Measurements from ENCODE around the gene TSKS. TPM values are rescaled to one million over a fixed set of nuclear protein-coding genes. Genes with fewer than 3 reads are reported as not detected.

Gene TSKS
- total RNA-seq, 1 donor from 2014 or later, result not detected

GRCh38 chr19:49767967-49768581 is 5.0 kb upstream of the TSKS start:
- TF ChIP-seq CTCF (IDR thresholded peaks at IDR 0.05; ENCODE audit: insufficient read depth, low read depth, low read length) (no peak), EZH2 (IDR thresholded peaks at IDR 0.05; ENCODE audit: insufficient read depth, low read length) (no peak)
- Histone ChIP-seq H3K36me3 (ENCODE audit: insufficient read depth, low read length) (peaks cover 3% of the 10 kb centered on the region), H3K4me3 (ENCODE audit: insufficient read depth, low read depth, low read length) (peak overlapping the region; percentile 86), H3K4me2 (ENCODE audit: low read length) (peak overlapping the region; percentile 100), H2AFZ (ENCODE audit: low read depth, low read length) (no peak overlapping the region), H3K9ac (ENCODE audit: low read length) (peak overlapping the region; percentile 93), H3K27me3 (ENCODE audit: insufficient read depth, low read length) (no peaks in the 10 kb centered on the region), H3K79me2 (ENCODE audit: insufficient read depth, low read length) (peaks cover 55% of the 10 kb centered on the region), H3K27ac (ENCODE audit: low read depth, low read length) (peak overlapping the region; percentile 64), H3K9me3 (ENCODE audit: insufficient read depth, low read depth, low read length) (no peaks in the 10 kb centered on the region), H3K4me1 (ENCODE audit: insufficient read depth, low read length) (peaks cover 21% of the 10 kb centered on the region), H4K20me1 (ENCODE audit: insufficient read depth, low read length) (peaks cover 51% of the 10 kb centered on the region)
- Mint-ChIP-seq H3K27ac (ENCODE audit: unreplicated experiment) (peak overlapping the region; percentile 92), H3K36me3 (ENCODE audit: low read depth, unreplicated experiment) (peaks cover 4% of the 10 kb centered on the region), H3K27me3 (ENCODE audit: low read depth, unreplicated experiment) (no peaks in the 10 kb centered on the region), H3K4me1 (ENCODE audit: low read depth, unreplicated experiment) (peaks cover 21% of the 10 kb centered on the region), H3K4me3 (ENCODE audit: unreplicated experiment) (peak overlapping the region; percentile 98), H3K9me3 (ENCODE audit: unreplicated experiment) (no peaks in the 10 kb centered on the region)
- DNase-seq (ENCODE audit: low read depth) (no peak), FAIRE-seq (no peak)

DNA sequence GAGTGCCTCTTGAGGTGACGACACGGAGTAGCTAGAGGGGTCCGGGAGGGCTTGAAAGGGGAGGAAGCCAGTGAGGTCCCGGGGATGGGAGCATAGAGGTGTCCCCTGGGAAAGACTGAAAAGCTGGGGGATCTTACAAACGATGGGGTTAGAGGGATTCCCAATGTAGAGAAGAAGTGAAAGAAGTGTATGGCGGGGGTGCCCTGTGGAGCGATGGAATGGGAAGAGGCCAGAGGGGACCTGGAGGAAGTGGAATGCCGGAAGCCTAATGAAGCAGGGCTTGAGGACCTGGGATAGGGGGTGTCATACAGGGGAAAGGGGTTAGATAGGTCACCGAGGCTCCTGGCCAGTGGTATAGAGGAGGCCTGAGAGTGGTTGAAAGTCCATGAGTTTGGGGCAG is 4.3 kb upstream of the TSKS start:
- H3K4me1 Mint-ChIP-seq (ENCODE audit: low read depth, unreplicated experiment), result peaks cover 20% of the 10 kb centered on the region
- no peaks in the 10 kb centered on the region for H3K27me3 Mint-ChIP-seq (ENCODE audit: low read depth, unreplicated experiment)
- Histone ChIP-seq H3K9me3 (ENCODE audit: insufficient read depth, low read depth, low read length) (no peaks in the 10 kb centered on the region), H3K36me3 (ENCODE audit: insufficient read depth, low read length) (peaks cover 3% of the 10 kb centered on the region), H3K79me2 (ENCODE audit: insufficient read depth, low read length) (peaks cover 51% of the 10 kb centered on the region), H3K4me3 (ENCODE audit: insufficient read depth, low read depth, low read length) (peak overlapping the region; percentile 86), H3K9ac (ENCODE audit: low read length) (peak overlapping the region; percentile 93), H3K27me3 (ENCODE audit: insufficient read depth, low read length) (no peaks in the 10 kb centered on the region), H4K20me1 (ENCODE audit: insufficient read depth, low read length) (peaks cover 46% of the 10 kb centered on the region), H3K27ac (ENCODE audit: low read depth, low read length) (peak overlapping the region; percentile 64), H3K4me2 (ENCODE audit: low read length) (peak overlapping the region; percentile 100), H2AFZ (ENCODE audit: low read depth, low read length) (peak overlapping the region; percentile 89), H3K4me1 (ENCODE audit: insufficient read depth, low read length) (peaks cover 21% of the 10 kb centered on the region)
- DNase-seq (ENCODE audit: low read depth) (no peak), FAIRE-seq (no peak)
- TF ChIP-seq CTCF (IDR thresholded peaks at IDR 0.05; ENCODE audit: insufficient read depth, low read depth, low read length) (no peak), EZH2 (IDR thresholded peaks at IDR 0.05; ENCODE audit: insufficient read depth, low read length) (no peak)
- H3K9me3 Mint-ChIP-seq (ENCODE audit: unreplicated experiment), result peaks cover 2% of the 10 kb centered on the region
- H3K4me3 Mint-ChIP-seq (ENCODE audit: unreplicated experiment), result peak overlapping the region; percentile 98
- peak overlapping the region; percentile 92 for H3K27ac Mint-ChIP-seq (ENCODE audit: unreplicated experiment)
- H3K36me3 Mint-ChIP-seq (ENCODE audit: low read depth, unreplicated experiment), result peaks cover 1% of the 10 kb centered on the region

- no peak for TF ChIP-seq EZH2 (IDR thresholded peaks at IDR 0.05; ENCODE audit: insufficient read depth, low read length)
- TF ChIP-seq CTCF (IDR thresholded peaks at IDR 0.05; ENCODE audit: insufficient read depth, low read depth, low read length), result no peak
- no peak for FAIRE-seq
Observed at GRCh38 chr19:49766930-49767299, 3.8 kb upstream of the TSKS start, which contains the start of gene AP2A1. AP2A1 (plus strand) TSS chr19:49767001; CDS start chr19:49767134, 133 bp downstream.

More at GRCh38 chr19:49766930-49767299, 3.8 kb upstream of the TSKS start, which contains the start of gene AP2A1:
- Histone ChIP-seq H3K9me3 (ENCODE audit: insufficient read depth, low read depth, low read length) (no peaks in the 10 kb centered on the region), H3K27me3 (ENCODE audit: insufficient read depth, low read length) (no peaks in the 10 kb centered on the region), H3K9ac (ENCODE audit: low read length) (peak within 1 kb of the TSS; percentile 93), H4K20me1 (ENCODE audit: insufficient read depth, low read length) (peaks cover 46% of the 10 kb centered on the region), H3K4me3 (ENCODE audit: insufficient read depth, low read depth, low read length) (peak within 1 kb of the TSS; percentile 86), H3K4me1 (ENCODE audit: insufficient read depth, low read length) (peaks cover 22% of the 10 kb centered on the region), H3K4me2 (ENCODE audit: low read length) (peak within 1 kb of the TSS; percentile 100), H2AFZ (ENCODE audit: low read depth, low read length) (peak within 1 kb of the TSS; percentile 89), H3K79me2 (ENCODE audit: insufficient read depth, low read length) (peaks cover 49% of the 10 kb centered on the region), H3K27ac (ENCODE audit: low read depth, low read length) (peak within 1 kb of the TSS; percentile 80), H3K36me3 (ENCODE audit: insufficient read depth, low read length) (peaks cover 3% of the 10 kb centered on the region)
- Mint-ChIP-seq H3K27ac (ENCODE audit: unreplicated experiment) (peak within 1 kb of the TSS; percentile 99), H3K36me3 (ENCODE audit: low read depth, unreplicated experiment) (peaks cover 1% of the 10 kb centered on the region), H3K4me1 (ENCODE audit: low read depth, unreplicated experiment) (peaks cover 20% of the 10 kb centered on the region), H3K27me3 (ENCODE audit: low read depth, unreplicated experiment) (no peaks in the 10 kb centered on the region), H3K4me3 (ENCODE audit: unreplicated experiment) (peak within 1 kb of the TSS; percentile 98), H3K9me3 (ENCODE audit: unreplicated experiment) (peaks cover 2% of the 10 kb centered on the region)
- no peak for DNase-seq (ENCODE audit: low read depth)

All from astrocyte (in vitro differentiated cells and primary cell).